HCT116 (cell line): ENCODE data around the gene GPC5. TPM values are rescaled to one million over a fixed set of nuclear protein-coding genes. Genes with fewer than 3 reads are reported as not detected.

Source experiments
- ATAC-seq: fragments of 200-7000 bp; cut with Tn5 transposase; 2 replicates; pipeline ENCODE4 v1.9.1; 2020; ENCODE audit warnings: mild to moderate bottlenecking, moderate library complexity
- BruUV-seq: library from RNA; stranded (reverse); fragments of 400-500 nt; replicated peaks from 2 replicates; lab custom pipeline; 2021; lab: Mats Ljungman, UMichigan
- CTCF ChIA-PET: fragments of 300-600 bp; sonication (Branson Sonifier 250); formaldehyde crosslinking; loops from one replicate; lab custom pipeline; 2021; ENCODE audit warnings: antibody characterized with exemption; lab: Charles Lee
- POLR2A ChIA-PET: fragments of 300-600, 350-600 bp; sonication (Branson Sonifier 250); formaldehyde crosslinking; loops from one replicate; lab custom pipeline; 2021; ENCODE audit warnings: antibody characterized with exemption; lab: Charles Lee
- RAD21 ChIA-PET, 2 experiments: fragments of 300-600 bp; sonication (Branson Sonifier 250); formaldehyde crosslinking; loops; one replicate each; lab custom pipeline; 2023; ENCODE audit warnings: low total read pairs in 2 of 2; ENCODE audit not compliant: uncharacterized antibody in 2 of 2, unreplicated experiment in 2 of 2, low non-redundant PET in 1 of 2; lab: Charles Lee
- DNase-seq: peaks from one replicate; pipeline ENCODE4 v3.0.0-alpha.2; 2010; ENCODE audit warnings: low read depth, low spot score
- H2AFZ ChIP-seq: fragments of 200-600 bp; shearing (Covaris generic), sonication (generic); 2 replicates; pipeline ENCODE4 v1.6.1; 2017; ENCODE audit warnings: low read depth, mixed run types, mixed read lengths, antibody characterized with exemption, low read length; ENCODE audit not compliant: poor library complexity, severe bottlenecking
- H3K27ac ChIP-seq: 2 replicates; pipeline ENCODE4 v1.5.1; 2012; ENCODE audit warnings: low read depth, low read length
- H3K27me3 ChIP-seq: fragments of 200-600 bp; sonication (generic); 2 replicates; pipeline ENCODE4 v1.6.1; 2016; ENCODE audit warnings: mixed run types, low read length, mixed read lengths; ENCODE audit not compliant: insufficient read depth
- H3K36me3 ChIP-seq, 2 experiments: fragments of 200-500 bp in 1 of 2; fragments of 200-600 bp in 1 of 2; sonication (Bioruptor generic) in 1 of 2; sonication (generic) in 1 of 2; 2 replicates each; pipeline versions ENCODE4 v1.5.1 to v1.6.1; 2014 to 2016; ENCODE audit warnings: low read length in 2 of 2, inconsistent platforms in 1 of 2, mixed read lengths in 1 of 2, mixed run types in 1 of 2; ENCODE audit not compliant: insufficient read depth in 2 of 2, control insufficient read depth in 1 of 2
- H3K4me1 ChIP-seq, 2 experiments: fragments of 200-600 bp in 1 of 2; sonication (generic) in 1 of 2; 2 replicates each; pipeline versions ENCODE4 v1.5.1 to v1.6.1; 2012 to 2017; ENCODE audit warnings: low read length in 2 of 2, inconsistent platforms in 1 of 2, mild to moderate bottlenecking in 1 of 2, mixed read lengths in 1 of 2, mixed run types in 1 of 2, moderate library complexity in 1 of 2; ENCODE audit not compliant: insufficient read depth in 2 of 2, control insufficient read depth in 1 of 2
- H3K4me2 ChIP-seq: fragments of 200-600 bp; sonication (generic); 2 replicates; pipeline ENCODE4 v1.6.1; 2017; ENCODE audit warnings: mixed run types, low read length, mixed read lengths
- H3K4me3 ChIP-seq, 2 experiments: fragments of 200-600 bp in 1 of 2; sonication (generic) in 1 of 2; replicated peaks in 1 of 2; 2 replicates each; pipeline ENCODE4 v1.5.1; 2011 to 2016; ENCODE audit warnings: low read length in 2 of 2, control low read depth in 1 of 2, low read depth in 1 of 2, mild to moderate bottlenecking in 1 of 2, mixed read lengths in 1 of 2, mixed run types in 1 of 2
- H3K79me2 ChIP-seq: fragments of 200-600 bp; sonication (generic); 2 replicates; pipeline ENCODE4 v1.6.1; 2017; ENCODE audit warnings: mild to moderate bottlenecking, mixed run types, low read length, moderate library complexity, mixed read lengths; ENCODE audit not compliant: insufficient read depth
- H3K9ac ChIP-seq: fragments of 200-600 bp; sonication (generic); 2 replicates; pipeline ENCODE4 v1.6.1; 2016; ENCODE audit warnings: low read length, mixed read lengths
- H3K9me2 ChIP-seq: fragments of 200-600 bp; sonication (generic), shearing (Covaris generic); 2 replicates; pipeline ENCODE4 v1.6.1; 2017; ENCODE audit warnings: mixed run types, mild to moderate bottlenecking, moderate library complexity; ENCODE audit not compliant: insufficient read depth
- H3K9me3 ChIP-seq, 2 experiments: fragments of 200-500 bp in 1 of 2; fragments of 200-600 bp in 1 of 2; sonication (Bioruptor generic) in 1 of 2; sonication (generic) in 1 of 2; 2 replicates each; pipeline ENCODE4 v1.6.1; 2014 to 2017; ENCODE audit warnings: low read length in 2 of 2, mixed read lengths in 2 of 2, inconsistent platforms in 1 of 2, low read depth in 1 of 2, mild to moderate bottlenecking in 1 of 2, mixed run types in 1 of 2, moderate library complexity in 1 of 2; ENCODE audit not compliant: control insufficient read depth in 1 of 2, insufficient read depth in 1 of 2
- H4K20me1 ChIP-seq: fragments of 200-600 bp; sonication (generic), shearing (Covaris generic); 2 replicates; pipeline ENCODE4 v1.6.1; 2017; ENCODE audit warnings: mixed run types, mild to moderate bottlenecking, moderate library complexity; ENCODE audit not compliant: insufficient read depth
- CTCF ChIP-seq, 3 experiments: fragments of 200-600 bp in 1 of 3; sonication (generic) in 1 of 3; IDR thresholded peaks in 2 of 3; conservative IDR thresholded peaks in 1 of 3; 2 replicates each; pipeline ENCODE4 v1.5.1; 2012 to 2017; ENCODE audit warnings: low read depth in 2 of 3, low read length in 2 of 3, antibody characterized with exemption in 1 of 3, borderline replicate concordance in 1 of 3, control low read depth in 1 of 3, mild to moderate bottlenecking in 1 of 3, mixed read lengths in 1 of 3, mixed run types in 1 of 3, moderate library complexity in 1 of 3; ENCODE audit not compliant: insufficient read depth in 1 of 3
- EZH2 ChIP-seq: fragments of 200-600 bp; sonication (generic); IDR thresholded peaks from 2 replicates; pipeline ENCODE4 v1.6.1; 2017; ENCODE audit warnings: antibody characterized with exemption, mixed run types
- SIN3A ChIP-seq: IDR thresholded peaks from 2 replicates; pipeline ENCODE4 v1.6.1; 2012; ENCODE audit warnings: low read depth
- SRF ChIP-seq: IDR thresholded peaks from 2 replicates; pipeline ENCODE4 v1.6.1; 2012; ENCODE audit warnings: low read depth
- TCF7L2 ChIP-seq: IDR thresholded peaks from 2 replicates; pipeline ENCODE4 v1.7.0; 2011; ENCODE audit warnings: borderline replicate concordance, inconsistent platforms; ENCODE audit not compliant: insufficient read depth, insufficient read length; ENCODE audit errors: extremely low read depth
- YY1 ChIP-seq: IDR thresholded peaks from 2 replicates; pipeline ENCODE4 v1.6.1; 2011; ENCODE audit warnings: low read length, low read depth, moderate library complexity, mild to moderate bottlenecking; ENCODE audit not compliant: insufficient replicate concordance; ENCODE audit errors: extremely low read depth
- intact Hi-C: fragments of 100-400 bp; cut with micrococcal nuclease; formaldehyde crosslinking; loops from 2 replicates; pipeline ENCODE4 v1.10.0; 2022
- total RNA-seq: library from RNA; stranded (reverse); gene quantifications from one replicate; pipeline ENCODE4 v1.2.1, GENCODE V29; 2021; ENCODE audit not compliant: unreplicated experiment

The GPC5 gene
- total RNA-seq, 1 experiment from 2014 or later = not detected

DNA sequence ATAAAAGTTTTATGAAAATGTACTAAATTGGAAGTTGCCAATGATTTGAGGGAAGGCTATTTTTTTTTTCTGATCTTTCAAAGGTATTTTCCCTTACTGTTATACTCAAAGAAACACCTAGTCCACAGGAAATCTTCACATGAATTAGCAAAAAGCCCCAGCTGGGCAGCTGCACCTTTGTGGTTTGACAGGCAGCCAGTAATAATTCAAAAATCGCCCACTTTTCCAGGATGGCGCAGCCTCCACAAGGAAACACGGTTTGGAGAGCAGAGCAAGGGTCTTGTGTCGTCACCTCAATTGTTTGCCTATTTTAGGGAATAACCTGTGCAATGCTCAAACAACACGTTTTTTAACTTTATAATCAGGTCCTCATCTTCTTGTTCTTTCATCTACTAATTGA lies 1503.3 kb downstream of the GPC5 start:
- H3K4me3 ChIP-seq = no peak overlapping the region
- H4K20me1 ChIP-seq = no peaks in the 10 kb centered on the region
- TF ChIP-seq YY1 = no peak
- no peak for TF ChIP-seq TCF7L2
- TF ChIP-seq EZH2 = no peak
- no peak for TF ChIP-seq SRF
- no peak for TF ChIP-seq CTCF (IDR thresholded peaks at IDR 0.05 in 2 of 3, conservative IDR thresholded peaks at IDR 0.05 in 1 of 3; ENCODE audit: borderline replicate concordance in 1 of 3, insufficient read depth in 1 of 3, low read depth in 2 of 3, low read length in 2 of 3)
- H3K4me1 ChIP-seq = no peaks in the 10 kb centered on the region
- DNase-seq (no peak), ATAC-seq (no peak)
- H3K9ac ChIP-seq = no peak overlapping the region
- no peak overlapping the region for H3K4me2 ChIP-seq
- intact Hi-C loops = no loop called here
- peaks cover 8 to 12% of the 10 kb centered on the region in 2 experiments; a peak in 2 of 4 replicates for H3K9me3 ChIP-seq
- no peaks in the 10 kb centered on the region for H3K9me2 ChIP-seq
- H3K79me2 ChIP-seq = no peaks in the 10 kb centered on the region
- BruUV-seq = no TSS peak
- no peaks in the 10 kb centered on the region for H3K27me3 ChIP-seq
- ChIA-PET CTCF (no interaction called here), POLR2A (no interaction called here), RAD21 (no interaction called here)
- H3K27ac ChIP-seq = no peak overlapping the region
- no peaks in the 10 kb centered on the region for H3K36me3 ChIP-seq
- H2AFZ ChIP-seq = no peak overlapping the region

- Histone ChIP-seq H3K79me2 (no peaks in the 10 kb centered on the region), H3K9me3 (peaks cover 3 to 16% of the 10 kb centered on the region in 2 experiments; a peak in 2 of 4 replicates), H3K27me3 (no peaks in the 10 kb centered on the region), H3K9me2 (no peaks in the 10 kb centered on the region), H4K20me1 (no peaks in the 10 kb centered on the region), H3K27ac (no peak overlapping the region), H3K9ac (no peak overlapping the region), H3K4me3 (no peak overlapping the region), H3K36me3 (no peaks in the 10 kb centered on the region), H3K4me1 (no peaks in the 10 kb centered on the region), H2AFZ (no peak overlapping the region), H3K4me2 (no peak overlapping the region)
- RAD21 ChIA-PET = no interaction called here
- DNase-seq = no peak
- ATAC-seq = no peak
- intact Hi-C loops = no loop called here
- CTCF ChIA-PET = no interaction called here
- no TSS peak for BruUV-seq
- TF ChIP-seq SIN3A = no peak
- POLR2A ChIA-PET = no interaction called here
These were observed 1514.2 kb downstream of the GPC5 start for GRCh38 chr13:92912629-92913028.
